ENCODE results near the gene EPG5.
"Not testable (repeated sequence)": the region's sequence is repeated elsewhere in the genome, so short reads cannot be mapped to it uniquely, and the experiment has no call there.

Gene EPG5

GRCh38 chr18:45860971-45861370 lies 106.2 kb downstream of the EPG5 start:
- Histone ChIP-seq H3K9ac (ENCODE audit: low read depth, low read length) (no peak overlapping the region), H3K4me1 (ENCODE audit: control insufficient read depth, insufficient read depth, low read length) (peaks cover 10% of the 10 kb centered on the region), H3K4me2 (ENCODE audit: low read length) (no peak overlapping the region), H3K9me3 (replicated peaks; ENCODE audit: low read length) (no peaks in the 10 kb centered on the region), H3K27me3 (ENCODE audit: control insufficient read depth, insufficient read depth, low read length) (no peaks in the 10 kb centered on the region), H3K36me3 (ENCODE audit: insufficient read depth, low read length) (peaks cover 96% of the 10 kb centered on the region), H3K4me3 (ENCODE audit: low read length) (no peak overlapping the region)

DNA sequence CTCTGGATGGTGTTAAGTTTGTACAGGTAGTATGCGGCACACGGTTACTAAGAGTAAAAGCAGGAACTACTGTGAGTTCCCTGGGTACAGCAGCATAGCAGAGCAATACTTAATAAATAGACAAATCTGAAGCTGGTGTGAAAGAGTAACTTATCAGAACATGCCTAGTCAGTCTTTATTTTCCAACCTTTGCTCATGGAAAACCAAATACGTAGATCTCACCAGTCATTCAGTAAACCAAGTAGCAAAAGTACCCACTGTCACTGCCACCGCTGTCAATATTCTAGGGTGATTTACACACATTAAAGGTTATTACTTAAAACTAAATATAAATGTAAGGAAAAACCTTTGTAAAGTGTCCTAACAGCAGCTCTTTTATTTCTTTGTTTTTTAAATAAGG lies 106.6 kb downstream of the EPG5 start:
- Histone ChIP-seq H3K27me3 (ENCODE audit: control insufficient read depth, insufficient read depth, low read length) (no peaks in the 10 kb centered on the region), H3K4me3 (ENCODE audit: low read length) (no peak overlapping the region), H3K4me1 (ENCODE audit: control insufficient read depth, insufficient read depth, low read length) (peaks cover 10% of the 10 kb centered on the region), H3K9me3 (replicated peaks; ENCODE audit: low read length) (no peaks in the 10 kb centered on the region), H3K9ac (ENCODE audit: low read depth, low read length) (no peak overlapping the region), H3K36me3 (ENCODE audit: insufficient read depth, low read length) (peaks cover 96% of the 10 kb centered on the region), H3K4me2 (ENCODE audit: low read length) (no peak overlapping the region)

DNA sequence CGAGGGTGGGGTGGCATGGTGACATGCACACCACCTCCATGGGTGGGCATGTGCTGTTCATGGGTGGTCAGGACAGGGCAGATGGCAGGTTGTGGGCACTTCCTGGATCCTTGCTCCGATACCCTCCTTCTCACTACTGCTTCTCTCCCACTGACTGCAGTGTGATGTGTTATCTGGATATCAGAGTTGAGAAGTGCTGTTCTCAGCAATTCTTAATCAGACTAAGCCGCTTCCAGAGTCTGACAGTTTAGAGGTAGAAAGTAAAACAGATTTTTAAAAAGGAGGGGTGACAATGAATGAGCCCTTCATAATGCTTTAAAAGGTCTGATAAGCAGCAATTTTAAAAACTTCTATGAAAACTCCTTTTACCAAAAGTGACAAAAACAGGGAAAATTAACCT lies 107.8 kb downstream of the EPG5 start:
- Histone ChIP-seq H3K4me1 (ENCODE audit: control insufficient read depth, insufficient read depth, low read length) (peaks cover 10% of the 10 kb centered on the region), H3K9me3 (replicated peaks; ENCODE audit: low read length) (no peaks in the 10 kb centered on the region), H3K27me3 (ENCODE audit: control insufficient read depth, insufficient read depth, low read length) (no peaks in the 10 kb centered on the region), H3K9ac (ENCODE audit: low read depth, low read length) (no peak overlapping the region), H3K4me2 (ENCODE audit: low read length) (no peak overlapping the region), H3K36me3 (ENCODE audit: insufficient read depth, low read length) (peaks cover 94% of the 10 kb centered on the region), H3K4me3 (ENCODE audit: low read length) (no peak overlapping the region)

- Histone ChIP-seq H3K9me3 (replicated peaks; ENCODE audit: low read length) (no peaks in the 10 kb centered on the region), H3K4me2 (ENCODE audit: low read length) (no peak overlapping the region), H3K4me1 (ENCODE audit: control insufficient read depth, insufficient read depth, low read length) (peaks cover 7% of the 10 kb centered on the region), H3K27me3 (ENCODE audit: control insufficient read depth, insufficient read depth, low read length) (no peaks in the 10 kb centered on the region), H3K4me3 (ENCODE audit: low read length) (no peak overlapping the region), H3K9ac (ENCODE audit: low read depth, low read length) (no peak overlapping the region), H3K36me3 (ENCODE audit: insufficient read depth, low read length) (peaks cover 95% of the 10 kb centered on the region)
Observed at GRCh38 chr18:45856531-45856930, 110.6 kb downstream of the EPG5 start.

GRCh38 chr18:45854036-45854586 lies 113.0 kb downstream of the EPG5 start:
- no peaks in the 10 kb centered on the region for H3K27me3 ChIP-seq (ENCODE audit: control insufficient read depth, insufficient read depth, low read length)
- H3K4me1 ChIP-seq (ENCODE audit: control insufficient read depth, insufficient read depth, low read length), result no peaks in the 10 kb centered on the region
- no peaks in the 10 kb centered on the region for H3K9me3 ChIP-seq (replicated peaks; ENCODE audit: low read length)
- no peak overlapping the region for H3K9ac ChIP-seq (ENCODE audit: low read depth, low read length)
- H3K4me3 ChIP-seq (ENCODE audit: low read length), result no peak overlapping the region
- H3K4me2 ChIP-seq (ENCODE audit: low read length), result no peak overlapping the region
- peaks cover 95% of the 10 kb centered on the region for H3K36me3 ChIP-seq (ENCODE audit: insufficient read depth, low read length)

DNA sequence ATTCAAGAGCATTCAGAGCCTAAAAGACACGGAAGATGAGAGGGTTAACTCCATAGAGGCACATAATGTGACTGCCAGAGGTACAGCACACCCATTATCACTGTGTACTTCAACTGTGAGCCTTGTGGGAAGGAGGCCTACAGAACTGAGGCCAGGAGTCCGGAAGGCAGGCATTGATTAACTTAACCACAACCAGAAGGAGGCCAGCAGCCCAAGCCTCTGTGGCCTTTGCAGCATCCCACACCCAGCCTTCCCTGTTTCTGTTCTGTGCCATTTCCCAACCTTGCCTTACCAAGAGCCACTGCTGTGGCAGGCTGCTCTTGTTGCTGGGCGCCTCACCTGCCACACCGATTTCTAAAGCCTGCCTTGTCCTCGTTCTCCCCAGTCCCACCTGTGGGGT lies 114.5 kb downstream of the EPG5 start:
- Histone ChIP-seq H3K9me3 (replicated peaks; ENCODE audit: low read length) (no peaks in the 10 kb centered on the region), H3K4me3 (ENCODE audit: low read length) (no peak overlapping the region), H3K9ac (ENCODE audit: low read depth, low read length) (no peak overlapping the region), H3K27me3 (ENCODE audit: control insufficient read depth, insufficient read depth, low read length) (no peaks in the 10 kb centered on the region), H3K4me2 (ENCODE audit: low read length) (no peak overlapping the region), H3K4me1 (ENCODE audit: control insufficient read depth, insufficient read depth, low read length) (no peaks in the 10 kb centered on the region), H3K36me3 (ENCODE audit: insufficient read depth, low read length) (peaks cover 86% of the 10 kb centered on the region)

DNA sequence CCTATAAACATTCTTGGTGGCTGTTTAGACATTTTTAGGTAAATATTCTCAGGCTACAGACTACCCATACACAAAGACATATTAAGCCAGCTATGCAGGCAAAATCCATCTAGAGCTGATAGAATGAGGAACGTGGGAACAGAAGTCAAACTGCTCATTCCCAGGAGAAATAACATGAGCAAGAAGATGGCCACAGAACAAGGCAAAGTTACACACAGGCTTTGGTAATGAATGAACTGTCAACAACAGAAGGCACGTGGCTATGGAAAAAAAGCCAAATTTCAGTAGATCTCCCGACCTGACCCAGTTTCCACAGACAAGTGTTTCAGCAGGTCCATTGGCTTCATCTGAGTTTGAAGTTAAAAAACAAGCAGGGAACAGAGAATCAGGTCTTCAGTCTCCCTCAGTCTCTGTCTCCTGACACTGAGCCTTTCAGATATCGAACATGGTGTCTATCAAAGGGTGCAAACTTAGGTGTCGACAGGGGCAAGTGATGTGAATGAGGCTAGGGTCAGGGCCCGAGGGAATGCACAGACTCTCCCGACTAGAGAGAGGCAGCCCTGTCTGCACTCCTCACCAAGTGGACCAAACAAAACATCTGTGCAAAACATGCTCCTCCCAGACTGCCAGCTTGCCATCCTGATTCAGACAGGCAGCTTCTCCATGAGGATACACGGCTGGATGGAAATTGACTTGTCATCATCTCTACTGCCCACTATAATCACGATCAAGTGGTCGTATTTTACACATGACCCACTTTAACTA lies 115.8 kb downstream of the EPG5 start:
- Histone ChIP-seq H3K27me3 (ENCODE audit: control insufficient read depth, insufficient read depth, low read length) (no peaks in the 10 kb centered on the region), H3K9ac (ENCODE audit: low read depth, low read length) (no peak overlapping the region), H3K9me3 (replicated peaks; ENCODE audit: low read length) (no peaks in the 10 kb centered on the region), H3K36me3 (ENCODE audit: insufficient read depth, low read length) (peaks cover 76% of the 10 kb centered on the region), H3K4me3 (ENCODE audit: low read length) (no peak overlapping the region), H3K4me1 (ENCODE audit: control insufficient read depth, insufficient read depth, low read length) (no peaks in the 10 kb centered on the region), H3K4me2 (ENCODE audit: low read length) (no peak overlapping the region)

DNA sequence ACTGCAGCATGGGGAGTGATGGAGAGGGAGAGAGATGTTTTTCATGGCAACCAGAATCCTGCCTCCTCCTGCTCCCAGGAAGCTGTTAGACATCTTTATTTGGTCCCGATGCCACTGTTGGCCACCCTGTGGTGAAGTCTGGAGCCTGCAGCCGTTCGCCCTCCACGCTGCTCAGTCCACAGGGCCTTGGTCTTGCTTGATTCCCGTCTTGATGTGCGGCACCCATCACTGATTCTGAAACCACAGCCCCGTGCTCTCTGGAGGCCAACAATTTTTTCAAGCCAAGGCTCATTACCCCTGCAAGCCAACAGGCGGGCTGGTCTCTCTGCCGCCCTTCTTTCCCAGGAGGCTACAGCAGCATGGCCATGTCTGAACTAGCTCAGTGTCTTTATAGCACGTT lies 117.1 kb downstream of the EPG5 start:
- Histone ChIP-seq H3K4me3 (ENCODE audit: low read length) (no peak overlapping the region), H3K4me1 (ENCODE audit: control insufficient read depth, insufficient read depth, low read length) (peaks cover 4% of the 10 kb centered on the region), H3K9me3 (replicated peaks; ENCODE audit: low read length) (no peaks in the 10 kb centered on the region), H3K36me3 (ENCODE audit: insufficient read depth, low read length) (peaks cover 68% of the 10 kb centered on the region), H3K27me3 (ENCODE audit: control insufficient read depth, insufficient read depth, low read length) (no peaks in the 10 kb centered on the region), H3K4me2 (ENCODE audit: low read length) (no peak overlapping the region), H3K9ac (ENCODE audit: low read depth, low read length) (no peak overlapping the region)

DNA sequence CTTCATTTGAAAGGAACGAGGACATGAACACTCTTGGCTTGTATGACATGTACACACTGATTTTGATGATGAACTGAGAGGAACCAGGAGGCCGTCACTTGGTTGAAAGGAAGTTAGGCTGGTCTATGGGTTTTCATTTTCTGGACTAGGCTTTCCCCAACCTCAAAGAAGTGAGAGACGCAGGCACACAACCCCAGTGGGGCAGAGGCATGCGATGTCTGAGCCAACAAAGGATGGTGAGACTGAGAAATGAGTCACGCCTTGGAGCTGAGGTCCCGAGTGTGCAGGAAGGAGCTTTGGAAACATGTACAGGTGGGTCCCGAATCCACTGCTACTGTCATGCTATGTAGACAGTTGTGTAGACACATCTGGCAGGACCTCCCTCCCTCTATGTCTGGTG lies 117.6 kb downstream of the EPG5 start:
- no peaks in the 10 kb centered on the region for H3K9me3 ChIP-seq (replicated peaks; ENCODE audit: low read length)
- H3K36me3 ChIP-seq (ENCODE audit: insufficient read depth, low read length), result peaks cover 64% of the 10 kb centered on the region
- H3K9ac ChIP-seq (ENCODE audit: low read depth, low read length), result no peak overlapping the region
- no peak overlapping the region for H3K4me3 ChIP-seq (ENCODE audit: low read length)
- H3K4me2 ChIP-seq (ENCODE audit: low read length), result no peak overlapping the region
- peaks cover 4% of the 10 kb centered on the region for H3K4me1 ChIP-seq (ENCODE audit: control insufficient read depth, insufficient read depth, low read length)
- H3K27me3 ChIP-seq (ENCODE audit: control insufficient read depth, insufficient read depth, low read length), result no peaks in the 10 kb centered on the region

GRCh38 chr18:45848643-45849042 lies 118.5 kb downstream of the EPG5 start:
- not testable (repeated sequence) for H3K4me3 ChIP-seq (ENCODE audit: low read length)

DNA sequence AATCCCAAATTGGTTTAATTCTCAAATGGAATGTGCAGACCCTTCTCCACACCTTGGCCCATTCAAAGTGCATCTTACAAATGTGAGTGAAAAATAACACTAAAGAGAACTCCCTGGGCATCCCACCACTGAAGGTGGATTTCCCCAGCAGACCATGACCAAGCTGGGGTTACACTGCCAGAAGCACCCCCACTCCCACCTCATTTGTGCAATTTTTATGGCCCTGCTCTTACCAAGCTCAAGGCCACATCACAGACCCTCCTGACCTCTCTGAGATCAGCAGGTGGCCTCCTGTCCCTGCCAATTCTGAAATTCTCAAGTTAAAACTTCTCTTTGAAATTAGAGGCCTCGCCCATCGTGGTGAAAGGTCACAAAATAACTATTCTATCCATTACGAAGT lies 120.0 kb downstream of the EPG5 start:
- H3K4me1 ChIP-seq (ENCODE audit: control insufficient read depth, insufficient read depth, low read length), result peaks cover 4% of the 10 kb centered on the region
- H3K27me3 ChIP-seq (ENCODE audit: control insufficient read depth, insufficient read depth, low read length), result no peaks in the 10 kb centered on the region
- H3K4me2 ChIP-seq (ENCODE audit: low read length), result no peak overlapping the region
- H3K4me3 ChIP-seq (ENCODE audit: low read length), result no peak overlapping the region
- H3K9me3 ChIP-seq (replicated peaks; ENCODE audit: low read length), result no peaks in the 10 kb centered on the region
- H3K9ac ChIP-seq (ENCODE audit: low read depth, low read length), result no peak overlapping the region
- H3K36me3 ChIP-seq (ENCODE audit: insufficient read depth, low read length), result peaks cover 41% of the 10 kb centered on the region

More at GRCh38 chr18:45848643-45849042, 118.5 kb downstream of the EPG5 start:
- H3K9me3 ChIP-seq (replicated peaks; ENCODE audit: low read length); H3K4me2 ChIP-seq (ENCODE audit: low read length); H3K27me3 ChIP-seq (ENCODE audit: control insufficient read depth, insufficient read depth, low read length); H3K9ac ChIP-seq (ENCODE audit: low read depth, low read length); H3K4me1 ChIP-seq (ENCODE audit: control insufficient read depth, insufficient read depth, low read length): not testable (repeated sequence)
- H3K36me3 ChIP-seq (ENCODE audit: insufficient read depth, low read length), result peaks cover 56% of the 10 kb centered on the region

GRCh38 chr18:45845410-45845809 lies 121.7 kb downstream of the EPG5 start:
- Histone ChIP-seq H3K27me3 (ENCODE audit: control insufficient read depth, insufficient read depth, low read length) (no peaks in the 10 kb centered on the region), H3K4me1 (ENCODE audit: control insufficient read depth, insufficient read depth, low read length) (peaks cover 8% of the 10 kb centered on the region), H3K9ac (ENCODE audit: low read depth, low read length) (no peak overlapping the region), H3K9me3 (replicated peaks; ENCODE audit: low read length) (no peaks in the 10 kb centered on the region), H3K4me2 (ENCODE audit: low read length) (no peak overlapping the region), H3K36me3 (ENCODE audit: insufficient read depth, low read length) (peaks cover 24% of the 10 kb centered on the region), H3K4me3 (ENCODE audit: low read length) (no peak overlapping the region)

All from skeletal muscle satellite cell (primary cell).